ENCODE results near the gene WNK2.
"Not testable (repeated sequence)": the region's sequence is repeated elsewhere in the genome, so short reads cannot be mapped to it uniquely, and the experiment has no call there.

The WNK2 gene

DNA sequence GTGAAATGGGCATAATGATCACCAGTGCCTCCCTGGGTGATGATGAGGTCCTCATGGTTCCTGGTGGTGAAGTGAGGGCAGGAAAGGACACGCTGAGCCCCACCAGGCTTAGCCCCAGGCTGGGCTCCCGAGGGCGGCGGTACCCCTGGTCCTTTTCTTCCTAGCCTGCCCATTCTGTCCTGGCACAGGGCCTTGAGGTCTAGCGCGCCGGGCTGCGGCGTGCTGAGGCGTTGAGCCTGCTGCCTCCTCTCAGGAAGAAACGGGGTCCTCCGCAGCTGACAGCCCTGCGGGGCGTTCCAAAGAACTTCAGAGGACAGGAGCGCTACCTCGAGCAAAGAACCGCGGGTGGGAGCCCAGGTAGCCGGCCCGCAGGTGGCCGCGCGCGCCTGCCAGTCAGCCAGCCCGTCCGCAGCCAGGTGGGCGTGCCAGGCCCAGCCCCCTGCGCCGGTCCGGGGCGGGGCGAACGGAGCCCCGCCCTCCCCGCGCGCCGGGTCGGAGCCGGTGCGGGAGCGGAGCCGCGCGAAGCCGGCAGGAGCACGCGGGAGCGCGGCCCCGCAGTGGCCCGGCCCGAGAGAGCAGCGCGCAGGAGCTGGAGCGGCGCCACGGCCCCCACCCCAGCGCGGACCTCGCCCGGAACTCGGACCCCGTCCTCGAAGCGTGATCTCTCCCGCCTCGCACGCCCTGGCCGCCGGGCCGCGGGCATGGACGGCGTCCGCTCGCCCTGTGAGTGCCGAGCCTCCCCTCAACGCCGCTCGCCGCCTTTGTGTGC, at the start of gene WNK2:
TSS of gene WNK2 (plus strand) at position 477 of the 769 bp plus-strand sequence. CDS start 791 bp downstream, outside the sequence.
- DNase-seq (ENCODE audit: low read depth): no peak

DNA sequence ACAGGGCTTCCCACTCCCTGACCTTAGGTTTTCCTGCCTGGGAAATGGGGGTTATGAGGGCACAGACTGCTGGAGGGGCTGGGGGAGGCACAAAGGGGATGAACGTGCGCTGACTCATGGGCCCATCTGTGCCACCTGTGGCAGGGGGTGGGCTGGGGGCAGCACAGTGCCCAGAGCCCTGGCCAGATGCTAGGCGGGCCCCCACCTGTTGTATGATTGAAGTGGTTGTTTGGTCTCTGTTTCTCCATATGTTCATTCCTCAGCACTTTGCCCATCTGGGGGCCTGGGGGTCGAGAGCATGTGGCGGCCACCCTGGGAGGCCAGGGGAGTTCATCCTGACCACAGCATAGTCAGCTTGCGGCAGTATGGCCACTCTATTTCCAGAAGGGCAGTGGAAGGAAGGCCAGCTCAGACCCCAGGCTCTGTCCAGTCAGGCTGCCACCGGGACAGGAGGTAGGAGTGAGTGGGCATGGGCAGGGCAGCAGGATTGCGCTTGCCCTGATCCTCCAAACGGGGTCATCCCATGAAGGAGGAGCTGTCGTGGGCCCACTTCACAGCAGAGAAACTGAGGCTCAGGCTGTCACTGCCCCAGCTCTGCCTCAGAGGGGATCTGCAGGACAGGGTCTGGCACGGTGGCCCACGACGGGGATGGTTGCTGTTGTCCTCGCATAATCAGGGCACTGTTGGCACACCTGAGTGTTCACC, 49.0 kb upstream of the WNK2 start:
- DNase-seq (ENCODE audit: low read depth): no peak

GRCh38 chr9:93136011-93136440, 47.9 kb upstream of the WNK2 start:
- DNase-seq (ENCODE audit: low read depth): no peak

DNA sequence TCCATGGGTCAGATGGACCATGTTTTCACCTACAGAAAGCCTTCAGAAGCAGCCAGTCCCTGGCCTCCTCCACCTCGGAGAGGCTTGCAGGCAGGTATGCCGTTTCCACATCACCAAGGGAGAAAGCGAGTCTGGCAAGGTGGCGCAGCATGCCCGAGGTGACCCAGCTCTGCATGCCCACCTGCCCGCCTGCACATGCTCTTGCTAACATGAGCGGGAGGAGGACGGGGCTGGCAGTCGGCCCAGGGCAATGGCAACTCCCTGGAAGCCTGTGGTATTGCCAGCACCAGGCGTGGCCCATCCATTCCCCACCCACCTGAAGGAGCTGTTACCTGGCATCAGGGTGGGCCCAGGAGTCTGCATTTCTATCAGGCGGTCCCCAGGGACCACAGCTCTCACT, 46.6 kb upstream of the WNK2 start:
- DNase-seq (ENCODE audit: low read depth): no peak

- no peak for DNase-seq (ENCODE audit: low read depth)
Measured at GRCh38 chr9:93138171-93138764, 45.7 kb upstream of the WNK2 start.

DNA sequence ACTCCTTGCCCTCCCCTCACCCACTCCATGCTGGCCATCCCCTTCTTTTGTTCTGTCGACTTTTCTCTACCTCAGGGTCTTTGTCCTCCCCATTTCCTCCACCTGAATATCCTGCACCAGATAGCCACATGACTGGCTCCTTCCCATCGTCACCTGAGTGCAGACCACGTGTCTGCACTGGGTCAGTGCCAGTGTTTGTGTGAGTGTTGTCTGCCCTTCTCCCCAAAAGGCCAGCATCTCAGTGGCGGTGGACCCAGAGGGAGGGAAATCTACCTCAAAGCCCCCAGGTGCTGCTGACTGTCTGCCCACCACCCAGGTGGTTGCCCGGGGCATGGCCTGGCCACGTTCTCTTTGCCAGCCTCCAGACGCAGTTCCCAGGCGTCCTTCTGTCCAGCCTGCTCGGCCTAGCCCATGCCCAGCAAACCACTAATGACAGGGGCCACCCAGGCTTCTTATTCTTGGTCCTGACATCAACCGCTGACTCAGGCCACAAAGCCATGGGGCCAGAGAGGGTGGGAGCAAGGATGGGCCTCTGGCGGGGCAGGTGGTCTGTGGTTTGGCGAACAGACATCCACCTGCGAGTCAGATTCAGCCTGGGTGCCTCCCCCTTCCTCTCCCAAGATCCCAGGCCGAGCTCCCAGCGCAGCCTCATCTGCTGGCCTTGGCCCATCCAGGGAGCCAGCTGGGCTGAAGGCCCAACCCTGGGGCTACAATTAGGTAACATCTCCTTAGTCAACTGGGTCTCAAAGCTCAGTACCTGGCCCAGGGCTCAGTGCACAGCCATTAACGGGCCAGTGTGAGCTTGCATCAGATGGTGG, 44.4 kb upstream of the WNK2 start:
- DNase-seq (ENCODE audit: low read depth): no peak

DNA sequence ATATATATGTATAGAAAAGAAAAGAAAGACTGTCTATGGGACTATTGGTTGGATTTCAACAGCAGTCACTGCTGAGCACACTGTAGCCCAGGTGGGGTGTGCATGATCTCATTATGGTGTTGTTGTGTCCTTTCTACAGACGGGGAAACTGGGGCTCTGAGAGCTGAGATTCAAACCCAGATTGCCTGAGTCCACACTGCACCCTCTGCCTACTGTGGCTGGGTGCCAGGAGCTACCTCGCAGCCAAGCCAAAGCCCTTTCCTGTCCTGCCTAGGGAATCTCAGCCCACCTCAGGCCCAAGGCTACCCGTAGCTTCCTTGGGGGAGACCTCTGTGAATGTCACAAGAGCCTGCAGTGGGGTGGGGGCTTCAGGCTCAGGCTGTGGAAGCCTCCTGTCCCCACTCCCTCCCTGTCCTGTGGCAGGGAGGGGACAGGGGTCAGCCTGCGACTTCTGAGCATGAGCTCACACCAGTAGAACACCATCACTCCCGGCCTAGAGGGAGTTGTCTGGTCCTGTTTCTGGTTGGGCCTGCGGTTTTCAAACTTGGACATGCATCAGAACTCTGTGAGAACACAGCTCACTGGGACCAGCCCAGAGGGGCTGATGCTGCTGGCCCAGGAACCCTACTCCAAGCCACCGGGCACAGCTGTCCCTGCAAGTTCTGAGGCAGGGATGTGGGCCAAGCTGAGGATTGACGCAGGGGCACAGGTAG, 42.0 kb upstream of the WNK2 start:
- no peak for DNase-seq (ENCODE audit: low read depth)

- DNase-seq (ENCODE audit: low read depth): no peak
Measured at GRCh38 chr9:93143830-93144530, 40.0 kb upstream of the WNK2 start.

DNA sequence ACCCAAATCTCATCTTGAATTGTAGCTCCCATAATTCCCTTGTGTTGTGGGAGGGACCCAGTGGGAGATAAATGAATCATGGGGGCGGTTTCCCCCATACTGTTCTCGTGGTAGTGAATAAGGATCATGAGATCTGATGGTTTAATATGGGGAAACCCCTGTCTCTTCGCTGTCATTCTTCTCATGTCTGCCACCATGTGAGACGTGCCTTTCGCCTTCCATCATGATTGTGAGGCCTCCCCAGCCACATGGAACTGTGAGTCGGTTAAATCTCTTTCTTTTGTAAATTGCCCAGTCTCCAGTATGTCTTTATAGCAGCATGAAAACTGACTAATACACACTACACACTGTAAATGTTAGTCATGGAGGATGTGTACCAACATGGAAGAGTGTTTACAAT, 37.2 kb upstream of the WNK2 start:
- not testable (repeated sequence) for DNase-seq (ENCODE audit: low read depth)

DNA sequence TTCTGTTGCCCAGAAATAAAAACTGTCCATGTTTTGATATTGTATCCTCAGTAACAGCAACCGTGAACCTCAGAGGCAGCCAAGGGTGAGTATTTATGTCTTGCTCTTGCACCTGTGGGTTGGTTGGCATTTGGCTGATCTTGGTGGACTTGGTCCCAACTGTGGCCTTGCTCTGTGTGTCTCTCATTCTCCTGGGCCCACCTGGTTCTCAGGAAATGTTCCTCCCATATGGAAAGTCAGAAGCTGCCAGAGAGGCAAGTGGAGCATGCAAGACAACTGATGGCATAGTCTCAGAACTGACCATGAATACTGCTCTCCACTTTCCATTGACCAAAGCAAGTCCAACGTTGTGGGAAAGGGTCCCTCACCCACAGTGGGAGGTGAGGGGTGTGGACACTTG, 36.3 kb upstream of the WNK2 start:
- no peak for DNase-seq (ENCODE audit: low read depth)

DNA sequence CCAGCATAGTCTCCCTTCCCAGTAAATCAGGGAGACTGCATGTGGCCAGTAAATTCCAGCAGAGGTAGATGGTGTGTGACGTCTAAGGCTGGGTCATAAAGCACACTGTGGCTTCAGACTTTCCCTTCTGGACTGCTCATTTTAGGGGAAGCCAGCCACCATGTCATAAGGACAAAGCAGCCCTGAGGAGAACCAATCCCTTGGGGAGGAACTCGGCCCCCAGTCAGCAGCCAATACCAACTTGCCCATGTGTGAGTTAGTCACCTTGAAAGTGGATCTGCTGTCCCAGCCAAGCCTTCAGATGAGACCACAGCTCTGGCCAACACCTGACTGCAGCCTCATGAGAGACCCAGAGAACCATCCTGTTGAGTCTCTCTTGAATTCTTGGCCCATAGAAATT, 35.2 kb upstream of the WNK2 start:
- DNase-seq (ENCODE audit: low read depth): no peak

GRCh38 chr9:93149361-93149760, 34.6 kb upstream of the WNK2 start:
- DNase-seq (ENCODE audit: low read depth): no peak

- DNase-seq (ENCODE audit: low read depth): no peak
Measured at GRCh38 chr9:93151097-93151784, 32.7 kb upstream of the WNK2 start.

DNA sequence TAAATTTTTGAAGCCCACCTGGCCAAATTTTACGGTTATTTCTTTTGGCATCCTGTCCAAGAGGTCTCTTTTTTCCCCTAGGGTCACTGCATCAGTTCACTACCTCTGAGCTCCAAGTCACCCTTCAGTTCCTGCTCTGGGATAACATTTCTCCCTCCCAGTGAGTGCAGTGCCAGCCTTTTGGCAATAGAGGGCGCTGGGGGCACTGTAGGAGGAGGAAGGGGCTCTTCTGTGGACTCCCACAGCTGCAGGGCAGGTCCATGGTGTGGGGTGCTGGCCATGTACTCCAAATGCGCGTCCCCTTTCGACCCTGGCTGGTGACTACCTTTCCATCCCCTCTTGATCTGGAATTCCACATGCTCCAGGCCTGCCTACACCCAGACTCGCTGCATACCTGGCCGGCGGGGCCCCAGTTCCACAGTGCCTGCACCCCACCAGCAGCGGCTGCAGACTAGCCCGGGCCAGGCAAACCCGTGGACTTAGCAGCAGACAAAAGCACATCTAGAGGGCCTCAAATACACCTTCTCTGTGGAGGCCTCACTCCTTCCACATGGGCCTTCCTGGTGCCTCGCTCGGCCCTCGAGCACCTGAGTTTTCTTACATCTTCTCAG, 29.5 kb upstream of the WNK2 start:
- no peak for DNase-seq (ENCODE audit: low read depth)

DNA sequence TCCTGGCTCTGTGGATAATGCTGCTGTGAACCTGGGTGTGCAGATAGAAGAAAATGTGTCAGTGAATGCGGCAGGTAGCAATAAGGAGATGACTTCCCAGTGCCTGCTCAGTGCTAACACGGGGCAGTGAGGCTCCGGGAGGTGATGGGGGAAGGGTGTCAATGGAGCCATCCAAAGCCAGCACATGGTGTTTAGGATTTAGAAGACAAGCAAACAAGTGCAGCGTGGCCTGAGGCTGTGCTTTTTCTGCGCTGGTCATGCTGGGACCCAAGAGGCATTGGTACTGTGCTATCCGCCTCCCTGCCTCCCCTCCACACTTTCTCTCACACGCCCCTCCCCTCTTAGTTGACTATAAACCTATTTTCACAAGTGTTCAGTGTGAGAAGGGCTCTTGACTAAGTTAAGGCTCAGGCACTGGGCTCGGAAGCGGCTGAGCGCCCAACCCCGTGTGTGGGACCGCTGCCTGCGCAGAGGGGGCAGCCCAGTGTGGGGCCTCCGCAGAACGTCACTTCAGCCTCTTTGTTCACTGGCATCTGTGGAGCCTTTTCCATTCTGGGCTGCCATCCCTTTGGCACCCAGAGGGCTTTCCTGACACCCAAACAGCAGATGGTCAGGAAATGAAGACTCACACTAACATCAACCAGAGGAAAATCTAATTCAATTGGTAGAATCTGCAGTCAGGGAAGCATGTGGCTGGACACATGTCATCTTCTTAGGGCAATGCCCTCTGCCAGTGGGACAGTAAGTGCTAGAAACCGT, 28.0 kb upstream of the WNK2 start:
- DNase-seq (ENCODE audit: low read depth): no peak

- no peak for DNase-seq (ENCODE audit: low read depth)
Measured at GRCh38 chr9:93156475-93157008, 27.4 kb upstream of the WNK2 start.

DNA sequence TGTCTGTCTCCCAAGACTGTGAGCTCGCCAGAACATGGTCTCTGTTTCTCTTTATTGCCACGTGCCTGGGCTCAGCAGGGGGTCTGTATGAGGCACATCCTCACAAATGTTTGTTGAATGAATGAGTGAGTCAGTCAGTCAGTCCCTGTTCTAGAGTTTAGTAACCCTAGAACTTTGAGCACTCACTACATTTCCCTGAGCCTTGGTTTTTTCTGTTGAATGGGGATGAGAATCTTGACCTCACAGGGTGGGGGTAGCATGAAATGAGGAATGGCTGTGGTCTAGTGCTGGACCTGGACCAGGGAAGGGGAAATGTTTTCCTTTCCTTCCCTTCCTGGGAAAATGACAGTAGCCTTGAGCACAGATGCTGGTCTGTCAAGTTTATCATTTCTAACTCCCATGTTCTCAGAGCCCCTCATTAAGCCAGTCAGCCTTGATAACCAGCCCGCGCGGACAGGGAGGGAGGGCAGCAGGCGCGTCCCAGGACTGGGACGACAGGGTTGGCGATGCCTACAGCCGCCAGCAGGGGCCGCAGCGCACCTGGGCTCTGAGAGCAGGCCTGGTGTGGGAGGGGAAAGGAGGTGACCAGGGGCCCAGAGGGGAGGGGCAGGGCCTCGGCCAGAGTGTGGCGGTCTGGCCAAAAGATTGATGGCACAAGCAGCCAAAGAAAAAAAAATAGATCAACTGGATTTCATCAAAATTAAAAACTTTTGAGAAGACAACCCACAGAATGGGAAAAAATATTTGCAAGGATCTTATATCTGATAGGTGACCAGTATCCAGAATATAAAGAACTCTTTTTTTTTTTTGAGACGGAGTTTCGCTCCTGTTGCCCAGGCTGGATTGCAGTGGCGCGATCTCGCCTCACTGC, 24.1 kb upstream of the WNK2 start:
- DNase-seq (ENCODE audit: low read depth): peak; percentile 42
